Measurements from ENCODE around the gene IGIP. TPM values are rescaled to one million over a fixed set of nuclear protein-coding genes. Genes with fewer than 3 reads are reported as not detected.

Gene IGIP
- polyA plus RNA-seq, 1 of the 3 experiments (the other 2 are of a cell fraction) = 0.72 TPM

GRCh38 chr5:140134277-140134935, 8.7 kb downstream of the IGIP start (continued):
- TF ChIP-seq EP300 (IDR thresholded peaks at IDR 0.05; ENCODE audit: borderline replicate concordance in 1 of 2, low read depth in 1 of 2, low read length in 1 of 2) = no peak
- TF ChIP-seq TEAD4 (IDR thresholded peaks at IDR 0.05; ENCODE audit: borderline replicate concordance, insufficient read depth) = no peak
- TF ChIP-seq RXRA (IDR thresholded peaks at IDR 0.05; ENCODE audit: borderline replicate concordance, low read depth) = no peak
- TF ChIP-seq FOSL2 (IDR thresholded peaks at IDR 0.05; ENCODE audit: borderline replicate concordance, low read depth) = no peak

- Histone ChIP-seq H4K20me1 (ENCODE audit: insufficient read depth) (no peaks in the 10 kb centered on the region), H3K9me3 (no peaks in the 10 kb centered on the region), H3K9me2 (no peaks in the 10 kb centered on the region), H3K4me3 (ENCODE audit: low read depth in 2 of 2, low read length in 1 of 2) (no peak overlapping the region), H3K4me2 (no peak overlapping the region), H3K27ac (ENCODE audit: low read depth in 2 of 2, low read length in 1 of 2) (no peak overlapping the region), H3K4me1 (ENCODE audit: control insufficient read depth in 1 of 2, insufficient read depth in 2 of 2, low read depth in 1 of 2, low read length in 1 of 2) (peaks cover 0 to 15% of the 10 kb centered on the region in 2 experiments; a peak in 2 of 4 replicates), H3F3A (replicated peaks; ENCODE audit: insufficient read depth) (peaks cover 8% of the 10 kb centered on the region), H2AFZ (ENCODE audit: low read depth) (no peak overlapping the region), H3K36me3 (replicated peaks in 1 of 2; ENCODE audit: control insufficient read depth in 1 of 2, insufficient read depth in 2 of 2, low read length in 1 of 2) (no peaks in the 10 kb centered on the region), H3K27me3 (ENCODE audit: insufficient read depth) (no peaks in the 10 kb centered on the region), H3K9ac (no peak overlapping the region), H3K79me2 (ENCODE audit: insufficient read depth) (peaks cover 7% of the 10 kb centered on the region; the same call in 1 of the 2 replicates)
- ChIA-PET POLR2A (no interaction called here), CTCF (interaction anchor here (0.8 to 5.7 kb wide), 4 partner anchors 10 to 166 kb away, joined by 3 to 63 read pairs (median 4); no protein-coding TSS in a partner anchor)
- DNase-seq = no peak
- no peak for TF ChIP-seq RCOR1 (IDR thresholded peaks at IDR 0.05; ENCODE audit: low read length)
These were observed 9.4 kb downstream of the IGIP start for GRCh38 chr5:140135127-140135526.

DNA sequence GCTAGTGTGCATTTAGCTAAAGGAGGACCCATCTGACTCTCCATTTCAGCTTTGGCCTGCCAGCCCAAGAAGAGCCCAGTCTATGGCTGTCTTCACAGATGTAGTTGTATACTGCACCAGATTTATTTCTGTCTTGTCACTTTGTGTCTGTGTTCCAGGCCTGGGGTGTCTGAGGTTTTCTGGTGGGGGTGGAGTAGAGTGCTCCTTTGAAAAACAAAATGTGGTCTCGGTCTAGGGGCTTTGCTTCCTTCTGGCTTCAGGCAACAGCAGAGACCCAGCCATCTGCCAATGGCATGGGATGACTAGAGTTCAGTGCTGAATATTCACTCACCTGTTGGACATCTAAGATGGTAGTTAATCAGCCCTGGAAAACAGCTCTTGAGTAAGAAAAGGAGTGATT, 10.9 kb downstream of the IGIP start:
- Histone ChIP-seq H3F3A (replicated peaks; ENCODE audit: insufficient read depth) (peaks cover 5% of the 10 kb centered on the region), H3K4me1 (ENCODE audit: control insufficient read depth in 1 of 2, insufficient read depth in 2 of 2, low read depth in 1 of 2, low read length in 1 of 2) (peaks cover 0 to 10% of the 10 kb centered on the region in 2 experiments; a peak in 2 of 4 replicates), H4K20me1 (ENCODE audit: insufficient read depth) (no peaks in the 10 kb centered on the region), H3K9ac (no peak overlapping the region), H3K79me2 (ENCODE audit: insufficient read depth) (no peaks in the 10 kb centered on the region; the same call in 1 of the 2 replicates), H3K9me3 (no peaks in the 10 kb centered on the region), H3K27ac (ENCODE audit: low read depth in 2 of 2, low read length in 1 of 2) (no peak overlapping the region), H3K4me2 (no peak overlapping the region), H3K9me2 (no peaks in the 10 kb centered on the region), H3K4me3 (ENCODE audit: low read depth in 2 of 2, low read length in 1 of 2) (no peak overlapping the region), H3K36me3 (replicated peaks in 1 of 2; ENCODE audit: control insufficient read depth in 1 of 2, insufficient read depth in 2 of 2, low read length in 1 of 2) (no peaks in the 10 kb centered on the region), H2AFZ (ENCODE audit: low read depth) (no peak overlapping the region), H3K27me3 (ENCODE audit: insufficient read depth) (no peaks in the 10 kb centered on the region)
- whole genome bisulfite sequencing (ENCODE audit: low lambda C conversion rate) = 83% methylated on average over 1 of the region's 1 CpG
- POLR2A ChIA-PET = no interaction called here
- no peak for DNase-seq
- TF ChIP-seq MXI1 (IDR thresholded peaks at IDR 0.05; ENCODE audit: low read depth, low read length) = no peak
- TF ChIP-seq EZH2phosphoT487 (IDR thresholded peaks at IDR 0.05; ENCODE audit: borderline replicate concordance, low read depth) = no peak
- CTCF ChIA-PET = interaction anchor here (0.8 to 5.7 kb wide), 7 partner anchors 8 to 93 kb away, joined by 3 to 63 read pairs (median 4); no protein-coding TSS in a partner anchor

DNA sequence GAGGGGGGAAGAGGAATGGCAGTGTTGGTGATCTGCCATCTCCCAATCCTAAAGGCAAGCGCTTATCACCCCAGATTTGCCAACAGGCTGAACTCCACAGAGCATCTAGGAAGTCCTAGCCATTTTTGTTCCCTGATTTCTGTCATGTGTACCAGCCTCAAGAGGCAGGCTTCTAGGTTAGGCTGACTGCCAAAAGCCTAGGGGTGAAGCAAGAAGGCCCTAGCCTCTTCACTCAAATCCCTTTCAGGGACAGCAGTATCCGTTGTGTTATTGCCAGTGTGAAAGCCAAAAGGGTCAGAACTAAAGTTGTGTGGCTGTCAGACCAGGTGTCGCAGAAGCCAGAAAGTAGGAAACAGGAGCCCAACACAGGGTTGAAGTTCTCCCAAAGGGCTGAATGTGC, 14.7 kb downstream of the IGIP start:
- no peak overlapping the region for H3K9ac ChIP-seq
- H2AFZ ChIP-seq (ENCODE audit: low read depth) = no peak overlapping the region
- no peaks in the 10 kb centered on the region for H3K9me2 ChIP-seq
- no peaks in the 10 kb centered on the region for H3K36me3 ChIP-seq (replicated peaks in 1 of 2; ENCODE audit: control insufficient read depth in 1 of 2, insufficient read depth in 2 of 2, low read length in 1 of 2)
- no peaks in the 10 kb centered on the region for H3K9me3 ChIP-seq
- peaks cover 16% of the 10 kb centered on the region for H4K20me1 ChIP-seq (ENCODE audit: insufficient read depth)
- H3K79me2 ChIP-seq (ENCODE audit: insufficient read depth) = no peaks in the 10 kb centered on the region; the same call in 1 of the 2 replicates
- peaks cover 7% of the 10 kb centered on the region for H3F3A ChIP-seq (replicated peaks; ENCODE audit: insufficient read depth)
- H3K4me3 ChIP-seq (ENCODE audit: low read depth in 2 of 2, low read length in 1 of 2) = no peak overlapping the region
- H3K4me1 ChIP-seq (ENCODE audit: control insufficient read depth in 1 of 2, insufficient read depth in 2 of 2, low read depth in 1 of 2, low read length in 1 of 2) = peaks cover 0 to 2% of the 10 kb centered on the region in 2 experiments; a peak in 1 of 4 replicates
- H3K27me3 ChIP-seq (ENCODE audit: insufficient read depth) = no peaks in the 10 kb centered on the region
- no peak overlapping the region for H3K27ac ChIP-seq (ENCODE audit: low read depth in 2 of 2, low read length in 1 of 2)
- no peak overlapping the region for H3K4me2 ChIP-seq
- CTCF ChIA-PET = interaction anchor here (0.9 to 8.0 kb wide), 3 partner anchors 11 to 68 kb away, joined by 3 to 166 read pairs (median 3); partner anchors contain the start of gene PURA
- POLR2A ChIA-PET = no interaction called here
- DNase-seq = no peak
- WGBS (ENCODE audit: low lambda C conversion rate) = 92% methylated on average over 3 of the region's 3 CpGs
- TF ChIP-seq MAX (IDR thresholded peaks at IDR 0.05; ENCODE audit: low read depth) (no peak), SIN3A (IDR thresholded peaks at IDR 0.05; ENCODE audit: borderline replicate concordance, low read depth, low read length) (no peak), POLR2AphosphoS5 (IDR thresholded peaks at IDR 0.05; ENCODE audit: low read depth, low read length) (no peak), EZH2phosphoT487 (IDR thresholded peaks at IDR 0.05; ENCODE audit: borderline replicate concordance, low read depth) (no peak), TAF1 (IDR thresholded peaks at IDR 0.05; ENCODE audit: borderline replicate concordance, low read depth, low read length) (no peak), RAD21 (IDR thresholded peaks at IDR 0.05; ENCODE audit: low read length) (no peak)
- TF ChIP-seq, protein P1, sequence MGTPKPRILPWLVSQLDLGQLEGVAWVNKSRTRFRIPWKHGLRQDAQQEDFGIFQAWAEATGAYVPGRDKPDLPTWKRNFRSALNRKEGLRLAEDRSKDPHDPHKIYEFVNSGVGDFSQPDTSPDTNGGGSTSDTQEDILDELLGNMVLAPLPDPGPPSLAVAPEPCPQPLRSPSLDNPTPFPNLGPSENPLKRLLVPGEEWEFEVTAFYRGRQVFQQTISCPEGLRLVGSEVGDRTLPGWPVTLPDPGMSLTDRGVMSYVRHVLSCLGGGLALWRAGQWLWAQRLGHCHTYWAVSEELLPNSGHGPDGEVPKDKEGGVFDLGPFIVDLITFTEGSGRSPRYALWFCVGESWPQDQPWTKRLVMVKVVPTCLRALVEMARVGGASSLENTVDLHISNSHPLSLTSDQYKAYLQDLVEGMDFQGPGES (IDR thresholded peaks at IDR 0.05; ENCODE audit: low read depth, low read length) = no peak
- TF ChIP-seq, protein P2, sequence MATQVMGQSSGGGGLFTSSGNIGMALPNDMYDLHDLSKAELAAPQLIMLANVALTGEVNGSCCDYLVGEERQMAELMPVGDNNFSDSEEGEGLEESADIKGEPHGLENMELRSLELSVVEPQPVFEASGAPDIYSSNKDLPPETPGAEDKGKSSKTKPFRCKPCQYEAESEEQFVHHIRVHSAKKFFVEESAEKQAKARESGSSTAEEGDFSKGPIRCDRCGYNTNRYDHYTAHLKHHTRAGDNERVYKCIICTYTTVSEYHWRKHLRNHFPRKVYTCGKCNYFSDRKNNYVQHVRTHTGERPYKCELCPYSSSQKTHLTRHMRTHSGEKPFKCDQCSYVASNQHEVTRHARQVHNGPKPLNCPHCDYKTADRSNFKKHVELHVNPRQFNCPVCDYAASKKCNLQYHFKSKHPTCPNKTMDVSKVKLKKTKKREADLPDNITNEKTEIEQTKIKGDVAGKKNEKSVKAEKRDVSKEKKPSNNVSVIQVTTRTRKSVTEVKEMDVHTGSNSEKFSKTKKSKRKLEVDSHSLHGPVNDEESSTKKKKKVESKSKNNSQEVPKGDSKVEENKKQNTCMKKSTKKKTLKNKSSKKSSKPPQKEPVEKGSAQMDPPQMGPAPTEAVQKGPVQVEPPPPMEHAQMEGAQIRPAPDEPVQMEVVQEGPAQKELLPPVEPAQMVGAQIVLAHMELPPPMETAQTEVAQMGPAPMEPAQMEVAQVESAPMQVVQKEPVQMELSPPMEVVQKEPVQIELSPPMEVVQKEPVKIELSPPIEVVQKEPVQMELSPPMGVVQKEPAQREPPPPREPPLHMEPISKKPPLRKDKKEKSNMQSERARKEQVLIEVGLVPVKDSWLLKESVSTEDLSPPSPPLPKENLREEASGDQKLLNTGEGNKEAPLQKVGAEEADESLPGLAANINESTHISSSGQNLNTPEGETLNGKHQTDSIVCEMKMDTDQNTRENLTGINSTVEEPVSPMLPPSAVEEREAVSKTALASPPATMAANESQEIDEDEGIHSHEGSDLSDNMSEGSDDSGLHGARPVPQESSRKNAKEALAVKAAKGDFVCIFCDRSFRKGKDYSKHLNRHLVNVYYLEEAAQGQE (IDR thresholded peaks at IDR 0.05; ENCODE audit: low read depth, low read length) = no peak
